Fibroblast of the aortic adventitia (primary cell): ENCODE data around the gene RNF157. TPM values are rescaled to one million over a fixed set of nuclear protein-coding genes. Genes with fewer than 3 reads are reported as not detected.
A peak's percentile ranks its signal among the peaks of the same experiment; 100 is the strongest.
"Not testable (repeated sequence)": the region's sequence is repeated elsewhere in the genome, so short reads cannot be mapped to it uniquely, and the experiment has no call there.

Experiments
- DNase-seq: peaks from one replicate; pipeline ENCODE4 v3.0.0-alpha.2; 2010; ENCODE audit warnings: low read depth
- H3K4me3 ChIP-seq: 2 replicates; pipeline ENCODE4 v1.5.1; 2011; ENCODE audit warnings: low read depth, mild to moderate bottlenecking, control low read depth, low read length, moderate library complexity
- total RNA-seq: library from RNA; depleted of rRNA; stranded (reverse); fragments of >200 nt; gene quantifications from 2 replicates; pipeline ENCODE4 v1.2.3, GENCODE V29; 2012; ENCODE audit warnings: low replicate concordance
- TF ChIP-seq, protein P1 (sequence below): IDR thresholded peaks from 2 replicates; pipeline ENCODE4 v1.5.1; 2011; ENCODE audit warnings: mild to moderate bottlenecking, low read length, control low read depth, inconsistent platforms; ENCODE audit not compliant: insufficient read depth

The RNF157 gene
- total RNA-seq, 1 donor = 0.18 TPM

DNA sequence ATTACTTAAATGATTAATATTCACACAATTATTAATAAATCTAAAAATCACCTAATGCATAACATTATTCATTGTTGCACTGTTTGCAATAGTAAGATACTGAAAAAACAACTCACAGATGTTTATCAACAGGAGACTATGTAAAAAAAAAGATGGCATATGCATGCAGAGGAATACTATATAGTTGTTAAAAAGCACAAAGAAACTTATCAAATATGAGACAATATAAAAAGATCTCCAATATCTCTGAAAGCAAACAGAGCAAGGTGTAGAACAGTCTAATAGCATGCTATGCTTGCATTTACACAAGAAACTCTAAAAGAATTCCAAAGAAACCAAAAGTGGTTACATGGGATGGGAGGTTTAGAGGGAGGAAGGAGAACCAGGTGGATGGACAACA is 3.7 kb downstream of the RNF157 start:
- H3K4me3 ChIP-seq = no peak overlapping the region
- TF ChIP-seq, protein P1, sequence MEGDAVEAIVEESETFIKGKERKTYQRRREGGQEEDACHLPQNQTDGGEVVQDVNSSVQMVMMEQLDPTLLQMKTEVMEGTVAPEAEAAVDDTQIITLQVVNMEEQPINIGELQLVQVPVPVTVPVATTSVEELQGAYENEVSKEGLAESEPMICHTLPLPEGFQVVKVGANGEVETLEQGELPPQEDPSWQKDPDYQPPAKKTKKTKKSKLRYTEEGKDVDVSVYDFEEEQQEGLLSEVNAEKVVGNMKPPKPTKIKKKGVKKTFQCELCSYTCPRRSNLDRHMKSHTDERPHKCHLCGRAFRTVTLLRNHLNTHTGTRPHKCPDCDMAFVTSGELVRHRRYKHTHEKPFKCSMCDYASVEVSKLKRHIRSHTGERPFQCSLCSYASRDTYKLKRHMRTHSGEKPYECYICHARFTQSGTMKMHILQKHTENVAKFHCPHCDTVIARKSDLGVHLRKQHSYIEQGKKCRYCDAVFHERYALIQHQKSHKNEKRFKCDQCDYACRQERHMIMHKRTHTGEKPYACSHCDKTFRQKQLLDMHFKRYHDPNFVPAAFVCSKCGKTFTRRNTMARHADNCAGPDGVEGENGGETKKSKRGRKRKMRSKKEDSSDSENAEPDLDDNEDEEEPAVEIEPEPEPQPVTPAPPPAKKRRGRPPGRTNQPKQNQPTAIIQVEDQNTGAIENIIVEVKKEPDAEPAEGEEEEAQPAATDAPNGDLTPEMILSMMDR = no peak
- no peak for DNase-seq

DNA sequence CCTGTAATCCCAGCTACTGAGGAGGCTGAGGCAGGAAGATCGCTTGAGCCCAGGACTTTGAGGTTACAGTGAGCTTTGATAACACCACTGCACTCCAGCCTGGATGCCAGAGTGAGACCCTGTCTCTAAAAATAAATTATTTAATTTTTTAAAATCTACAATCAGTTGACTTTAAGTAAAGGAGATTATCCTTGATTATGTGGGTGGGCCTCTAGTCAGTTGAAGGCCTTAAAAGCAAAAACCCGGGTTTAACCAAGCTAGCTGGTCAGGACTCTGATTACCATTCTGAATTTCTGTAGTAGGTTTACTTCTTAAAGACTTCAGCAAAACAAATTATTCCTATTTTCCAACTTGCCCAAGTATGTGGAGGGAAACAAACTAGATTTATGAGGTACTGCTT is 4.4 kb downstream of the RNF157 start:
- TF ChIP-seq, protein P1 = no peak
- H3K4me3 ChIP-seq = no peak overlapping the region
- DNase-seq = no peak

DNA sequence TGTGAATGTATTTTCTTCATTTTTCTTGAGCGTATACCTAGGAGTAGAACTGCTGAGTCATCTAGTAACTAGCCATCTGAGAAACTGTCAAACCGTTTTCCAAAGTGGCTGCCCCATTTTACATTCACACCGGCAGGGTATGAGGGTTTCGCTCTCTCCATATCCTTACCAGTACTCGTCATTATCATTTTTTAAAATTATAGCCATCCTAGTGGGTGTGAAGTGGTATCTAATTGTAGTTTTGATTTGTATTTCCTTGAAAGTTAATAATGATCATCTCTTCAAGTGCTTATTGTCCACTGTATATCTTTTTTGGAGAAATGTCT is 6.0 kb downstream of the RNF157 start:
- no peak for DNase-seq

DNA sequence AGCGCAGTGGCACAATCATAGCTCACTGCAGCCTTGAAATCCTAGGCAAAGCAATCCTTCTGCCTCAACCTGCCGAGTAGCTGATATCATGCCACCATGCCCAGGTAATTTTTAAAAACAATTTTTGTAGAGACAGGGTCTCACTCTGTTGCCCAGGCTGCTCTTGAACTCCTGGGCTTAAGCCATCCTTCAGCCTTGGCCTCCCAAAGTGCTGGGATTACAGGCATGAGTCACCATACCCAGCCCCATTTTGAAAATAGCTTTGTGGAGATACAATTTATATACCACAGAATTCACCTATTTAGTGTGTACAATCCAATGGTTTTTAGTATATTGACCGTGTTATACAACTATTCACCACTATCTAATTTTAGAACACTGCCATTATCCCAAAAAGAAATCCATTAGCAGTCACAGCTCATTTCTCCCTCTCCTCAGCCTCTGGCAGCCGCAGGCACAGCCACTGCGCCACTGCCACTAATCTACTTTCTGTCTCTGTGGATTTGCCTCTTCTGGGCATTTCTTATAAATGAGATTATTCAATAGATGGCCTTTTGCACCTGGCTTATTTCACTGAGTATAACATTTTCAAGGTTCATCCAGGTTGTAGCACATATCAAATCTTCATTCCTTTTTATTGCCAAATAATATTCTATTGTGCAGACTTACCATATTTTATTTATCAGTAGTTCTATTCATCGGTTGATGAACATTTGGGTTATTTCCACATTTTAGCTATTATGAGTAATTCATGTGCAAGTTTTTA is 6.5 kb downstream of the RNF157 start:
- H3K4me3 ChIP-seq = no peak overlapping the region
- DNase-seq = no peak
- TF ChIP-seq, protein P1 = no peak

More for the DNA sequence above, 6.0 kb downstream of the RNF157 start:
- TF ChIP-seq, protein P1 = no peak
- no peak overlapping the region for H3K4me3 ChIP-seq

DNA sequence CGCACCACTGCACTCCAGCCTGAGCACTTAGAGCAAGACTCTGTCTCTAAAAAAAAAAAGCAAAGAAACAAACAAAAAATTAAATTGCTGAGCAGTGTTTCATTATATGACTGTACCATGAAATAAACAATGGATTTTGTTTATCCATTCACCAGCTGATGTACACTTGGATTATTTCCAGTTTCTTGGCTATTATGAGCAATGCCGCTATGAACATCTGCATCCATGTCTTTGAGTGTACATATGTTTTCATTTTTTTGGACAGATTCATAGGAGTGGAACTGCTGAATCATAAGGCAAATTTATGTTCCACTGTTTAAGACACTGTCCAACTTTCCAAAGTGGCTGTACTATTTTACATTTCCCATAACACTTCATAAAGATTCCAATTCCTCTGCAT is 8.0 kb downstream of the RNF157 start:
- TF ChIP-seq, protein P1 = no peak
- DNase-seq = peak; percentile 53
- H3K4me3 ChIP-seq = no peak overlapping the region

DNA sequence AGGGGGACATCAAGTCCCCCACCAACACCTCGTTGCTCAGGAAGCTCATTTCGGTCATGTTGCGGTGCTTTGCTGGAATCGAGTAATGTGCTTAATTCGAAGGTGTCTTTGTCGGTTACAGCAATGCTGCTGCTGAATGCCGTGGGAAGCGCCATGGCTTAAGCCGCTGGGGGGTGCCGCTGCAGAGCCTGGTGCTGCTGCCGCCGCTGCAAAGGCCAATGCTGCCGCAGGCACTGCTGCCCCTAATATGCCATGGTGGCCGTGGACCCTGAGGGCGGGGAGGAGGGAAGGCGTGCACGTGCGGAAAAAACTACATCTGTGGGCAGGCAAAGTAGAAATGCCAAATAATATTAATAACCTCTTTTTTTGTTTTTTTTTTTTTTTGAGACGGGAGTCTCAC is 13.5 kb downstream of the RNF157 start:
- DNase-seq, H3K4me3 ChIP-seq: not testable (repeated sequence)

DNA sequence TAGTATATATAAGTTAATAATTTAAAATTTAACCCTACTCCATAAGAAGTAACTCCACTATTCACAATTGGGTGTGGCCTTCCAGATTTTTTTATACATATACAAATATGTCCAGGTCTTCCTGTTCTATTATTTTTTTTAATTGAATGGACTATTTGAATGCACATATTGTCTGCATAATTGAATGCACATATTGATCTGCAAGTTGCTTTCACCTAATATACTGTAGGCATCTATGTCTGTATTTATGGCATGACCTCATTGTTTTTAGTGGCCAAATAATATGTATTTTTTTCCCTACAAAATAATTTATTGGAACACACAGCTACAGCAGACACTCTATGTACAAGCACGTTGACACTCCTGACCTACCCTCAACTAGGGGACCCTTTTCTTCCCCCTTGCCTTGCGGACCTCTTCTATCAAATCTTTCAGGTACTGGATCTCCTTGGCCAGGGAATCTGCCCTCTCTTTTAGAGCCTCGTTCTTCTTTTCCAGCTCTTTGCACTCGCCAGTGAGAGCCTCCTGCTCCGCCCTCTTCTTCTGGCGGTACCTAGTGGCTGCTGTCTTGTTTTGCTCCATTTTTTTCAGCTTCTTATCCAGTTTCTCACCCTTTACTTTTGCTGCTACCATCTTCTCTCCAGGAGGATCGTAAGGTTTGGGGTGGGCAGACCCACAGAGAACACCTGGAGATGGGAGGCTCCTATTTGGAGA is 14.8 kb downstream of the RNF157 start:
- H3K4me3 ChIP-seq, DNase-seq: not testable (repeated sequence)

DNA sequence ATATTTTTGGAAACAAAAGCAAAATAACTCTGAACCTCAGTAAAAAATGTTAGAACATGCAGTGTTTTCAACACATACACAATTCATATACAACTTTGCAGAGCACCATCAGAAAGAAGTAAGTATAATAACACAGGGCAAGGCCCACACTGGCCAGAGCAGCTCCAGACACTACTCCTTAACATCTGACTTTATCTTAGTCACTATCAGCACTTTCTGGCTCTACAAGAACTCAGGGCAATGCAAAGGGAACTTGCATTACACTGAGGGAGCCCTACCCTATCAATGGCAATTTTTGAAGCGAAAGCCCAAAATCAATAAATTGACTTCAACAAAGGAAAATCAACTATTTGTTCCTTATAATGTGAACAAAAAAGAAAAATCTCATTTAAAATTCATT is 16.5 kb downstream of the RNF157 start:
- TF ChIP-seq, protein P1 = no peak
- no peak overlapping the region for H3K4me3 ChIP-seq
- no peak for DNase-seq
